K562 (cell line): Measurements from ENCODE around the gene PAN2. TPM values are rescaled to one million over a fixed set of nuclear protein-coding genes. Genes with fewer than 3 reads are reported as not detected.

ENCODE experiments used
- AFF4 ChIP-seq: sonication (generic); formaldehyde crosslinking; IDR thresholded peaks from 2 replicates; pipeline ENCODE4 v1.8.0; 2023; ENCODE audit warnings: mild to moderate bottlenecking, missing genetic modification reagents
- CREB3 ChIP-seq: fragments of 450-650 bp; conservative IDR thresholded peaks from 2 replicates; pipeline ENCODE4 v1.6.1; 2016; ENCODE audit warnings: missing genetic modification characterization, low read depth, mild to moderate bottlenecking, missing compliant biosample characterization, moderate library complexity
- ETV1 ChIP-seq: fragments of 450-650 bp; conservative IDR thresholded peaks from 2 replicates; pipeline ENCODE4 v1.6.1; 2016; ENCODE audit warnings: missing genetic modification characterization, control low read depth, low read depth, missing compliant biosample characterization
- FOXP1 ChIP-seq: sonication (generic); formaldehyde crosslinking; IDR thresholded peaks from 2 replicates; pipeline ENCODE4 v1.8.0; 2022; ENCODE audit warnings: mild to moderate bottlenecking, missing genetic modification reagents
- GATAD2B ChIP-seq: fragments of 450-650 bp; IDR thresholded peaks from 2 replicates; pipeline ENCODE4 v1.6.1; 2017; ENCODE audit warnings: mild to moderate bottlenecking, borderline replicate concordance
- KHSRP ChIP-seq: fragments of 450-650 bp; IDR thresholded peaks from 2 replicates; pipeline ENCODE4 v1.6.1; 2017
- LEF1 ChIP-seq: fragments of 450-650 bp; IDR thresholded peaks from 2 replicates; pipeline ENCODE4 v1.6.1; 2016; ENCODE audit warnings: mild to moderate bottlenecking
- MBD2 ChIP-seq: sonication (generic); IDR thresholded peaks from 2 replicates; pipeline ENCODE4 v1.6.1; 2016; ENCODE audit warnings: low read depth, borderline replicate concordance
- NCOA4 ChIP-seq: fragments of 450-650 bp; IDR thresholded peaks from 2 replicates; pipeline ENCODE4 v1.6.1; 2018; ENCODE audit warnings: mild to moderate bottlenecking; ENCODE audit not compliant: partially characterized antibody
- PHTF2 ChIP-seq: fragments of 250-450 bp; sonication (Bioruptor Pico); IDR thresholded peaks from 2 replicates; pipeline ENCODE4 v1.5.0; 2021; ENCODE audit warnings: mild to moderate bottlenecking
- RBFOX2 ChIP-seq: fragments of 200-400 bp; formaldehyde crosslinking; IDR thresholded peaks from 2 replicates; pipeline ENCODE4 v1.6.1; 2017; ENCODE audit warnings: low read depth, mild to moderate bottlenecking, low read length, moderate library complexity
- SIN3A ChIP-seq, 2 experiments: fragments of 150-350 bp in 1 of 2; IDR thresholded peaks; 2 replicates each; pipeline ENCODE4 v1.6.1; 2011 to 2016; ENCODE audit warnings: borderline replicate concordance in 2 of 2, low read depth in 2 of 2, low read length in 2 of 2, mild to moderate bottlenecking in 2 of 2, moderate library complexity in 2 of 2; ENCODE audit not compliant: control insufficient read depth in 1 of 2
- SP1 ChIP-seq: sonication (generic); formaldehyde crosslinking; IDR thresholded peaks from 2 replicates; pipeline ENCODE4 v1.8.1; 2022; ENCODE audit warnings: mild to moderate bottlenecking, missing genetic modification reagents
- SP2 ChIP-seq: IDR thresholded peaks from 2 replicates; pipeline ENCODE4 v1.6.1; 2011; ENCODE audit warnings: mild to moderate bottlenecking, low read depth, low read length, moderate library complexity; ENCODE audit not compliant: poor library complexity, severe bottlenecking; ENCODE audit errors: extremely low read depth
- USF1 ChIP-seq: sonication (generic); formaldehyde crosslinking; IDR thresholded peaks from 2 replicates; pipeline ENCODE4 v1.9.0; 2022; ENCODE audit warnings: mild to moderate bottlenecking, missing genetic modification reagents
- ZBED1 ChIP-seq: IDR thresholded peaks from 2 replicates; pipeline ENCODE4 v1.6.1; 2014
- ZBTB1 ChIP-seq: sonication (generic); formaldehyde crosslinking; IDR thresholded peaks from 2 replicates; pipeline ENCODE4 v1.8.1; 2023; ENCODE audit warnings: missing genetic modification reagents, low read depth, mild to moderate bottlenecking, borderline replicate concordance
- ZNF224 ChIP-seq: sonication (generic); formaldehyde crosslinking; IDR thresholded peaks from 2 replicates; pipeline ENCODE4 v1.8.0; 2022; ENCODE audit warnings: mild to moderate bottlenecking, missing genetic modification reagents
- ZNF274 ChIP-seq: IDR thresholded peaks from 2 replicates; pipeline ENCODE4 v1.6.1; 2011; ENCODE audit warnings: low read depth, mild to moderate bottlenecking, low read length, moderate library complexity, borderline replicate concordance
- ZNF282 ChIP-seq: sonication (generic); formaldehyde crosslinking; IDR thresholded peaks from 2 replicates; pipeline ENCODE4 v1.8.1; 2023; ENCODE audit warnings: missing genetic modification reagents
- ZNF436 ChIP-seq: fragments of 250-450, 450-650 bp; sonication (Bioruptor Pico); formaldehyde crosslinking; IDR thresholded peaks from 2 replicates; pipeline ENCODE4 v1.7.0; 2020; ENCODE audit warnings: mild to moderate bottlenecking
- ZNF699 ChIP-seq: fragments of 250-450 bp; sonication (Bioruptor Pico); IDR thresholded peaks from 2 replicates; pipeline ENCODE4 v1.8.0; 2021; ENCODE audit warnings: mild to moderate bottlenecking, moderate library complexity; ENCODE audit not compliant: insufficient replicate concordance
- ZNF764 ChIP-seq: fragments of 250-450 bp; sonication (Bioruptor Pico); IDR thresholded peaks from 2 replicates; pipeline ENCODE4 v1.4.0; 2020; ENCODE audit warnings: low read depth, mild to moderate bottlenecking, moderate library complexity
- ZNF785 ChIP-seq: fragments of 250-450 bp; sonication (Bioruptor Pico); IDR thresholded peaks from 2 replicates; pipeline ENCODE4 v1.4.0; 2020; ENCODE audit warnings: mild to moderate bottlenecking
- polyA plus RNA-seq, 8 experiments: library from polyadenylated mRNA; depleted of rRNA in 4 of 8; stranded (reverse) in 5 of 8; unstranded in 3 of 8; fragments of >200 nt; fragmentation: Nextera tagmentation in 2 of 8; fragmentation: Illumina TruSeq in 1 of 8; extraction: Ambion mirVana in 2 of 8; extraction: Trizol in 1 of 8; gene quantifications; 2 replicates each; pipeline versions ENCODE4 v1.2.1 to v1.2.3, GENCODE V29; 2011 to 2014; ENCODE audit warnings: inconsistent platforms in 1 of 8, missing spikeins in 1 of 8
- total RNA-seq, 7 experiments: library from RNA; depleted of rRNA in 6 of 7; stranded (reverse); fragments of >200 nt in 6 of 7; fragmentation: Illumina TruSeq in 2 of 7; extraction: Trizol in 2 of 7; gene quantifications; 2 replicates each; pipeline versions ENCODE4 v1.2.1 to v1.2.3, GENCODE V29; 2011 to 2021; ENCODE audit warnings: low replicate concordance in 1 of 7

PAN2 gene
- total and polyA plus RNA-seq, 9 of the 15 experiments (the other 6 are each of a cell fraction or from before 2014, with no cell fraction given): 15.0 to 66.1 (median 25.9) TPM

GRCh38 chr12:56336361-56337167 lies 2.8 kb upstream of the PAN2 start (continued):
- no peak for TF ChIP-seq ZNF785
- no peak for TF ChIP-seq FOXP1 (CRISPR knock-in tag)
- no peak for TF ChIP-seq PHTF2 (CRISPR knock-in tag)
- TF ChIP-seq LEF1: peak; percentile 91
- no peak for TF ChIP-seq ZNF764 (CRISPR knock-in tag)
- TF ChIP-seq ZNF699 (CRISPR knock-in tag): no peak
- peak; percentile 61; the same call in 1 of the 2 replicates for TF ChIP-seq CREB3 (tag)
- no peak; the same call in none of the 2 replicates for TF ChIP-seq RBFOX2
- peak; percentile 42; the same call in 1 of the 2 replicates for TF ChIP-seq SP1 (CRISPR knock-in tag)
- no peak for TF ChIP-seq ZNF282
- TF ChIP-seq NCOA4: no peak
- no peak; the same call in 1 of the 2 replicates for TF ChIP-seq AFF4 (CRISPR knock-in tag)
- TF ChIP-seq ZNF274: no peak
- TF ChIP-seq MBD2: peak; percentile 66; the same call in 1 of the 2 replicates
- TF ChIP-seq SP2: no peak
- no peak for TF ChIP-seq ZBED1
- TF ChIP-seq ZNF436 (CRISPR knock-in tag): no peak
- TF ChIP-seq ZNF224 (CRISPR knock-in tag): no peak
- TF ChIP-seq KHSRP: no peak
- peak; percentile 77 for TF ChIP-seq ETV1 (tag)
- TF ChIP-seq GATAD2B: no peak
- TF ChIP-seq USF1 (CRISPR knock-in tag): no peak
- TF ChIP-seq ZBTB1 (CRISPR knock-in tag): no peak
- TF ChIP-seq SIN3A (IDR thresholded peaks at IDR 0.05; ENCODE audit: borderline replicate concordance in 2 of 2, control insufficient read depth in 1 of 2, low read depth in 2 of 2, low read length in 2 of 2): no peak
